HG03469 (cell line): ENCODE data around the gene PSORS1C2.

Experiments used
- ATAC-seq: cut with Tn5 transposase; IDR thresholded peaks from one replicate; pipeline ENCODE4 v1.9.1; 2021; ENCODE audit warnings: mild to moderate bottlenecking, moderate library complexity, moderate number of reproducible peaks; ENCODE audit not compliant: unreplicated experiment

PSORS1C2 gene

GRCh38 chr6:31168606-31169005 lies 29.7 kb upstream of the PSORS1C2 start:
- no peak for ATAC-seq

- no peak for ATAC-seq
Measured at GRCh38 chr6:31165986-31166385, 27.1 kb upstream of the PSORS1C2 start.

GRCh38 chr6:31165064-31165832 lies 26.4 kb upstream of the PSORS1C2 start:
- ATAC-seq: peak; percentile 47

- ATAC-seq: peak; percentile 15
Measured at GRCh38 chr6:31164475-31165063, 25.7 kb upstream of the PSORS1C2 start.

- ATAC-seq: no peak
Measured at GRCh38 chr6:31163922-31164321, 25.1 kb upstream of the PSORS1C2 start.

GRCh38 chr6:31162463-31163165 lies 23.7 kb upstream of the PSORS1C2 start:
- no peak for ATAC-seq

GRCh38 chr6:31161216-31162126 lies 22.6 kb upstream of the PSORS1C2 start:
- no peak for ATAC-seq

GRCh38 chr6:31158863-31159855 lies 20.3 kb upstream of the PSORS1C2 start:
- ATAC-seq: no peak

GRCh38 chr6:31158140-31158862 lies 19.4 kb upstream of the PSORS1C2 start, which contains the start of gene TCF19:
TCF19 (plus strand) TSS chr6:31158589; CDS start chr6:31159470, 881 bp downstream.
- ATAC-seq: peak; percentile 48

- no peak for ATAC-seq
Measured at GRCh38 chr6:31157513-31158139, 18.8 kb upstream of the PSORS1C2 start, which contains the start of gene CCHCR1. CCHCR1 (minus strand) TSS chr6:31157802; CDS start chr6:31157600, 202 bp downstream.

- ATAC-seq: no peak
Measured at GRCh38 chr6:31156641-31157040, 17.8 kb upstream of the PSORS1C2 start.

- ATAC-seq: no peak
Measured at GRCh38 chr6:31154436-31154835, 15.6 kb upstream of the PSORS1C2 start.

GRCh38 chr6:31152781-31153180 lies 13.9 kb upstream of the PSORS1C2 start:
- no peak for ATAC-seq

GRCh38 chr6:31149827-31150447 lies 11.1 kb upstream of the PSORS1C2 start:
- ATAC-seq: no peak

GRCh38 chr6:31145386-31145785 lies 6.5 kb upstream of the PSORS1C2 start:
- no peak for ATAC-seq

- no peak for ATAC-seq
Measured at GRCh38 chr6:31144970-31145340, 6.1 kb upstream of the PSORS1C2 start.

- ATAC-seq: no peak
Measured at GRCh38 chr6:31144296-31144969, 5.6 kb upstream of the PSORS1C2 start.
